ENCODE data around the gene AIG1. TPM values are rescaled to one million over a fixed set of nuclear protein-coding genes. Genes with fewer than 3 reads are reported as not detected.

Gene AIG1
- total RNA-seq, 6 donors from 2014 or later = 6.3 to 26.6 (median 20.8) TPM

DNA sequence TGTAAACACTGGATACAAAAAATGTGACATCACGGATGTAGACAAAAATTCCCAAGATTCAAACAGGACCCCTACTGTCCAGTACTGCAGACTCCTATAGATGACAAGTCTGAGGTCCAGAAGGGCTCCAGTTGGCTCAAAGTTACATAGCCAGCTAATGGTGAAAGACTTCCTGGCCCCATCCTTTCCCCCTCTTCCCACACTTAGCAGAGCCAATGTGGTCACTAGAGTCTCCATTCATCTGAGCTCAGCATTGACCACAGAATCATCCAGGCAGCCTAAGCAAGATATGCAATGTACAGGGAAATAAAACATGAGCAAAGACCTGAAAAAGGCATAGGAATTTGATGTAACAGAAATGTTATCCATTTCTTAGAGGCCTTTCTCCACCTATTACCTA is 209.3 kb downstream of the AIG1 start:
- WGBS, 2 donors = 65 to 82% methylated on average over 1 of the region's 1 CpG
- Histone ChIP-seq H3K4me3 (no peak overlapping the region), H3K9me3 (no peaks in the 10 kb centered on the region), H3K36me3 (no peaks in the 10 kb centered on the region), H3K27me3 (no peaks in the 10 kb centered on the region), H3K4me1 (no peaks in the 10 kb centered on the region), H3K27ac (no peak overlapping the region)
- DNase-seq = no peak
- TF ChIP-seq POLR2AphosphoS5 (IDR thresholded peaks at IDR 0.05) (no peak), POLR2A (IDR thresholded peaks at IDR 0.05) (no peak), EP300 (IDR thresholded peaks at IDR 0.05) (no peak), CTCF (IDR thresholded peaks at IDR 0.05) (no peak)
- no peak for ATAC-seq (ENCODE audit: low FRiP score in 2 of 2)

- WGBS, 2 donors = 72 to 73% methylated on average over 2 to 4 of the region's 4 CpGs
- TF ChIP-seq POLR2AphosphoS5 (IDR thresholded peaks at IDR 0.05) (peak in 1 of 2 donors; percentile 18), POLR2A (IDR thresholded peaks at IDR 0.05) (no peak), EP300 (IDR thresholded peaks at IDR 0.05) (no peak)
- Histone ChIP-seq H3K27ac (no peak overlapping the region), H3K4me3 (no peak overlapping the region), H3K36me3 (no peaks in the 10 kb centered on the region), H3K27me3 (no peaks in the 10 kb centered on the region), H3K9me3 (no peaks in the 10 kb centered on the region), H3K4me1 (no peaks in the 10 kb centered on the region)
- DNase-seq (no peak), ATAC-seq (ENCODE audit: low FRiP score in 2 of 2) (peak in 1 of 2 donors; percentile 51)
Observed at GRCh38 chr6:143271024-143271423, 210.3 kb downstream of the AIG1 start.

DNA sequence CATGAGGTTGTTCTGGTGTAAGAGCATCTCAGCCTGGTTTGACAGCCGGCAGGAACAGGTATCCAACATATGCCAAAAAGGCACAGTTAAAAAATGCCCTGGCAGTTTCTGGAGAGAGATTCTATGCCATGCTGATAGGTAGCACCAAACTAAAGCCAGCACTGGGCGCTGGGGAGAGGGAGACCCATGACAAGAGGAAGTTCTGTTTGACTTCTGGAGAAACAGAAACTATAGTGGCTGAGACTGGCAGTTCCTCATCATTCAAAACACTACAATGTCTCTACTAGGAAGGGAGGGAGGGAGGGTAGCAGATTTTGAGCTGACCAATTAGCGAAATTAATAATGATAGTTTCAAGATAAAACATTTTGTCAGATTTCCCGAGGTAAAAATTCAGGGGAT is 215.7 kb downstream of the AIG1 start:
- ATAC-seq (ENCODE audit: low FRiP score in 2 of 2) = no peak
- no peak overlapping the region for H3K4me3 ChIP-seq
- TF ChIP-seq POLR2AphosphoS5 (IDR thresholded peaks at IDR 0.05) = no peak
- TF ChIP-seq POLR2A (IDR thresholded peaks at IDR 0.05) = no peak
- no peak for TF ChIP-seq EP300 (IDR thresholded peaks at IDR 0.05)
- TF ChIP-seq CTCF (IDR thresholded peaks at IDR 0.05) = no peak
- WGBS, 2 donors = 62% methylated on average over 4 of the region's 4 CpGs
- H3K4me1 ChIP-seq = no peaks in the 10 kb centered on the region
- H3K36me3 ChIP-seq = no peaks in the 10 kb centered on the region
- DNase-seq = no peak
- no peaks in the 10 kb centered on the region for H3K27me3 ChIP-seq
- H3K9me3 ChIP-seq = no peaks in the 10 kb centered on the region
- H3K27ac ChIP-seq = no peak overlapping the region

GRCh38 chr6:143279385-143279784 is 218.7 kb downstream of the AIG1 start:
- DNase-seq (no peak), ATAC-seq (ENCODE audit: low FRiP score in 2 of 2) (peak in 1 of 2 donors; percentile 48)
- WGBS, 2 donors = 73 to 86% methylated on average over 6 of the region's 6 CpGs
- no peak for TF ChIP-seq POLR2AphosphoS5 (IDR thresholded peaks at IDR 0.05)
- TF ChIP-seq EP300 (IDR thresholded peaks at IDR 0.05) = no peak
- no peak for TF ChIP-seq POLR2A (IDR thresholded peaks at IDR 0.05)
- no peak for TF ChIP-seq CTCF (IDR thresholded peaks at IDR 0.05)
- H3K27me3 ChIP-seq = no peaks in the 10 kb centered on the region
- H3K9me3 ChIP-seq = no peaks in the 10 kb centered on the region
- H3K36me3 ChIP-seq = no peaks in the 10 kb centered on the region
- no peak overlapping the region for H3K4me3 ChIP-seq
- no peaks in the 10 kb centered on the region for H3K4me1 ChIP-seq
- no peak overlapping the region for H3K27ac ChIP-seq

- 86 to 90% methylated on average over 13 of the region's 13 CpGs for WGBS, 2 donors
- Histone ChIP-seq H3K36me3 (no peaks in the 10 kb centered on the region), H3K4me3 (no peak overlapping the region), H3K27ac (no peak overlapping the region), H3K9me3 (no peaks in the 10 kb centered on the region), H3K27me3 (no peaks in the 10 kb centered on the region), H3K4me1 (no peaks in the 10 kb centered on the region)
- ATAC-seq (ENCODE audit: low FRiP score in 2 of 2) = no peak
- DNase-seq = no peak
- TF ChIP-seq CTCF (IDR thresholded peaks at IDR 0.05) (no peak), EP300 (IDR thresholded peaks at IDR 0.05) (no peak), POLR2AphosphoS5 (IDR thresholded peaks at IDR 0.05) (no peak), POLR2A (IDR thresholded peaks at IDR 0.05) (no peak)
Observed at GRCh38 chr6:143283887-143284645, 223.4 kb downstream of the AIG1 start.
